Neural cell (in vitro differentiated cells): ENCODE results near the gene ACOXL. TPM values are rescaled to one million over a fixed set of nuclear protein-coding genes. Genes with fewer than 3 reads are reported as not detected.

Experiments
- H2AFZ ChIP-seq: fragments of 200-600, 300-800 bp; sonication (generic), shearing (Covaris generic); 2 replicates; pipeline ENCODE4 v1.6.0; 2014; ENCODE audit warnings: low read depth, mild to moderate bottlenecking, antibody characterized with exemption, low read length, moderate library complexity
- H3F3A ChIP-seq: fragments of 200-600 bp; shearing (Covaris generic); 2 replicates; pipeline ENCODE4 v1.6.1; 2016; ENCODE audit warnings: mild to moderate bottlenecking, moderate library complexity, mixed read lengths, antibody characterized with exemption, low read length; ENCODE audit not compliant: insufficient read depth, poor library complexity, severe bottlenecking
- H3K27ac ChIP-seq: fragments of 200-600, 300-800 bp; sonication (generic), shearing (Covaris generic); 2 replicates; pipeline ENCODE4 v1.5.1; 2014; ENCODE audit warnings: mild to moderate bottlenecking, low read length, moderate library complexity
- H3K27me3 ChIP-seq: fragments of 300-800, 200-600 bp; sonication (generic), shearing (Covaris generic); 2 replicates; pipeline ENCODE4 v1.6.0; 2014; ENCODE audit warnings: mild to moderate bottlenecking, low read depth, low read length, moderate library complexity; ENCODE audit not compliant: insufficient read depth
- H3K36me3 ChIP-seq: fragments of 300-800, 200-600 bp; sonication (generic), shearing (Covaris generic); 2 replicates; pipeline ENCODE4 v1.5.1; 2014; ENCODE audit warnings: mild to moderate bottlenecking, antibody characterized with exemption, low read length, moderate library complexity; ENCODE audit not compliant: insufficient read depth
- H3K4me2 ChIP-seq: fragments of 300-800, 200-600 bp; sonication (generic), shearing (Covaris generic); 2 replicates; pipeline ENCODE4 v1.6.0; 2014; ENCODE audit warnings: mild to moderate bottlenecking, low read length
- H3K4me3 ChIP-seq: fragments of 300-800, 200-600 bp; sonication (generic), shearing (Covaris generic); 2 replicates; pipeline ENCODE4 v1.5.1; 2014; ENCODE audit warnings: mild to moderate bottlenecking, low read length, moderate library complexity
- H3K79me2 ChIP-seq: fragments of 200-600 bp; shearing (Covaris generic); replicated peaks from 2 replicates; pipeline ENCODE4 v1.6.0; 2014; ENCODE audit warnings: mild to moderate bottlenecking, low read length, moderate library complexity; ENCODE audit not compliant: insufficient read depth
- H3K9ac ChIP-seq: fragments of 300-800, 200-600 bp; sonication (generic), shearing (Covaris generic); 2 replicates; pipeline ENCODE4 v1.6.1; 2016; ENCODE audit warnings: mild to moderate bottlenecking, low read length, mixed read lengths
- H3K9me2 ChIP-seq: fragments of 200-600 bp; shearing (Covaris generic); 2 replicates; pipeline ENCODE4 v1.6.1; 2016; ENCODE audit warnings: mild to moderate bottlenecking, low read length, mixed read lengths; ENCODE audit not compliant: insufficient read depth
- H3K9me3 ChIP-seq: fragments of 200-600, 300-800 bp; sonication (generic), shearing (Covaris generic); 2 replicates; pipeline ENCODE4 v1.6.1; 2016; ENCODE audit warnings: mild to moderate bottlenecking, mixed run types, low read length, moderate library complexity, mixed read lengths
- H4K20me1 ChIP-seq: fragments of 200-600 bp; shearing (Covaris generic); 2 replicates; pipeline ENCODE4 v1.6.1; 2016; ENCODE audit warnings: mild to moderate bottlenecking, mixed run types; ENCODE audit not compliant: insufficient read depth
- CTCF ChIP-seq: fragments of 450-650 bp; IDR thresholded peaks from 2 replicates; pipeline ENCODE4 v1.5.1; 2014; ENCODE audit warnings: antibody characterized with exemption, mild to moderate bottlenecking, moderate library complexity; ENCODE audit not compliant: poor library complexity, severe bottlenecking
- EP300 ChIP-seq: fragments of 450-650 bp; conservative IDR thresholded peaks from 2 replicates; pipeline ENCODE4 v1.6.1; 2014; ENCODE audit warnings: antibody characterized with exemption, mild to moderate bottlenecking, moderate library complexity; ENCODE audit not compliant: poor library complexity, severe bottlenecking
- EZH2 ChIP-seq: fragments of 200-600, 300-800 bp; shearing (Covaris generic), sonication (generic); IDR thresholded peaks from 2 replicates; pipeline ENCODE4 v1.6.1; 2014; ENCODE audit warnings: antibody characterized with exemption, low read length, borderline replicate concordance, mild to moderate bottlenecking; ENCODE audit not compliant: insufficient read depth, poor library complexity, severe bottlenecking
- MXI1 ChIP-seq: fragments of 450-650 bp; conservative IDR thresholded peaks from 2 replicates; pipeline ENCODE4 v1.6.1; 2014; ENCODE audit warnings: antibody characterized with exemption, mild to moderate bottlenecking; ENCODE audit not compliant: poor library complexity, severe bottlenecking
- POLR2AphosphoS5 ChIP-seq: IDR thresholded peaks from 2 replicates; pipeline ENCODE4 v1.6.1; 2012
- RAD21 ChIP-seq: fragments of 450-650 bp; conservative IDR thresholded peaks from 2 replicates; pipeline ENCODE4 v1.6.1; 2014; ENCODE audit warnings: antibody characterized with exemption, mild to moderate bottlenecking, moderate library complexity
- REST ChIP-seq: IDR thresholded peaks from 2 replicates; pipeline ENCODE4 v1.6.1; 2012; ENCODE audit warnings: borderline replicate concordance
- SMC3 ChIP-seq: fragments of 450-650 bp; conservative IDR thresholded peaks from 2 replicates; pipeline ENCODE4 v1.6.1; 2014; ENCODE audit warnings: antibody characterized with exemption, mild to moderate bottlenecking, moderate library complexity; ENCODE audit not compliant: poor library complexity
- TAF1 ChIP-seq: IDR thresholded peaks from 2 replicates; pipeline ENCODE4 v1.6.1; 2012; ENCODE audit warnings: low read depth
- polyA plus RNA-seq: library from polyadenylated mRNA; depleted of rRNA; stranded (reverse); fragments of >200 nt; gene quantifications from 2 replicates; pipeline ENCODE4 v1.2.3, GENCODE V29; 2014

The ACOXL gene
- polyA plus RNA-seq, 1 donor from 2014 or later = not detected

- Histone ChIP-seq H3K4me2 (no peak overlapping the region), H3K9ac (no peak overlapping the region), H3F3A (no peaks in the 10 kb centered on the region), H3K27ac (no peak overlapping the region), H3K9me2 (no peaks in the 10 kb centered on the region), H3K27me3 (no peaks in the 10 kb centered on the region), H3K9me3 (no peaks in the 10 kb centered on the region), H3K4me3 (no peak overlapping the region), H3K79me2 (no peaks in the 10 kb centered on the region), H4K20me1 (no peaks in the 10 kb centered on the region), H3K36me3 (no peaks in the 10 kb centered on the region), H2AFZ (no peak overlapping the region)
- TF ChIP-seq MXI1 (no peak), EP300 (no peak), REST (no peak), EZH2 (no peak), SMC3 (no peak), CTCF (no peak), TAF1 (no peak), POLR2AphosphoS5 (no peak), RAD21 (no peak)
These were observed 11.8 kb upstream of the ACOXL start for GRCh38 chr2:110720547-110720946.

GRCh38 chr2:110724820-110725219 lies 7.6 kb upstream of the ACOXL start:
- H3K36me3 ChIP-seq = no peaks in the 10 kb centered on the region
- H3K27me3 ChIP-seq = no peaks in the 10 kb centered on the region
- no peaks in the 10 kb centered on the region for H3K79me2 ChIP-seq
- no peaks in the 10 kb centered on the region for H3K9me3 ChIP-seq
- H4K20me1 ChIP-seq = no peaks in the 10 kb centered on the region
- H3K9ac ChIP-seq = no peak overlapping the region
- no peak overlapping the region for H3K4me3 ChIP-seq
- H2AFZ ChIP-seq = no peak overlapping the region
- H3K4me2 ChIP-seq = no peak overlapping the region
- TF ChIP-seq SMC3 = no peak
- TF ChIP-seq MXI1 = no peak
- TF ChIP-seq TAF1 = no peak
- TF ChIP-seq RAD21 = no peak
- no peak for TF ChIP-seq REST
- no peak for TF ChIP-seq EZH2
- no peak for TF ChIP-seq EP300
- no peaks in the 10 kb centered on the region for H3K9me2 ChIP-seq
- H3K27ac ChIP-seq = no peak overlapping the region
- H3F3A ChIP-seq = no peaks in the 10 kb centered on the region
